ENCODE data around the gene DGKI.
"Not testable (repeated sequence)": the region's sequence is repeated elsewhere in the genome, so short reads cannot be mapped to it uniquely, and the experiment has no call there.

DNA sequence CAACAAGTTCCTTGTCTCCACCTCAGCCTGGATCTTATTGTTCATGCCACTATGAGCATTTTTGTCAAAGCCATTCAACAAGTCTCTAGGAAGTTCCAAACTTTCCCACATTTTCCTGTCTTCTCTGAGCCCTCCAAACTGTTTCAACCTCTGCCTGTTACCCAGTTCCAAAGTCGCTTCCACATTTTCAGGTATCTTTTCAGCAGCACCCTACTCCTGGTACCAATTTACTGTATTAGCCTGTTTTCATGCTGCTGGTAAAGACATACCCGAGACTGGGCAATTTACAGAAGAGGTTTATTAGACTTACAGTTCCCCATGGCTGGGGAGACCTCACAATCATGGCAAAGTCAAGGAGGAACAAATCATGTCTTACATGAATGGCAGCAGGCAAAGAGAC lies 13.8 kb downstream of the DGKI start:
- TF ChIP-seq, protein P1, sequence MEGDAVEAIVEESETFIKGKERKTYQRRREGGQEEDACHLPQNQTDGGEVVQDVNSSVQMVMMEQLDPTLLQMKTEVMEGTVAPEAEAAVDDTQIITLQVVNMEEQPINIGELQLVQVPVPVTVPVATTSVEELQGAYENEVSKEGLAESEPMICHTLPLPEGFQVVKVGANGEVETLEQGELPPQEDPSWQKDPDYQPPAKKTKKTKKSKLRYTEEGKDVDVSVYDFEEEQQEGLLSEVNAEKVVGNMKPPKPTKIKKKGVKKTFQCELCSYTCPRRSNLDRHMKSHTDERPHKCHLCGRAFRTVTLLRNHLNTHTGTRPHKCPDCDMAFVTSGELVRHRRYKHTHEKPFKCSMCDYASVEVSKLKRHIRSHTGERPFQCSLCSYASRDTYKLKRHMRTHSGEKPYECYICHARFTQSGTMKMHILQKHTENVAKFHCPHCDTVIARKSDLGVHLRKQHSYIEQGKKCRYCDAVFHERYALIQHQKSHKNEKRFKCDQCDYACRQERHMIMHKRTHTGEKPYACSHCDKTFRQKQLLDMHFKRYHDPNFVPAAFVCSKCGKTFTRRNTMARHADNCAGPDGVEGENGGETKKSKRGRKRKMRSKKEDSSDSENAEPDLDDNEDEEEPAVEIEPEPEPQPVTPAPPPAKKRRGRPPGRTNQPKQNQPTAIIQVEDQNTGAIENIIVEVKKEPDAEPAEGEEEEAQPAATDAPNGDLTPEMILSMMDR (IDR thresholded peaks at IDR 0.05; ENCODE audit: low read depth, low read length, poor library complexity, severe bottlenecking), result not testable (repeated sequence)
- TF ChIP-seq EZH2phosphoT487 (IDR thresholded peaks at IDR 0.05; ENCODE audit: borderline replicate concordance, low read length), result not testable (repeated sequence)
